Endodermal cell (in vitro differentiated cells): ENCODE data around the gene ZNF384. TPM values are rescaled to one million over a fixed set of nuclear protein-coding genes. Genes with fewer than 3 reads are reported as not detected.

Source experiments
- DNase-seq: peaks from one replicate; pipeline ENCODE4 v3.0.0-alpha.2; 2017
- H3K27ac ChIP-seq: 2 replicates; pipeline ENCODE4 v1.5.1; 2013; ENCODE audit warnings: mild to moderate bottlenecking, low read depth, low read length, moderate library complexity
- H3K27me3 ChIP-seq: 2 replicates; pipeline ENCODE4 v1.6.1; 2013; ENCODE audit warnings: mild to moderate bottlenecking, low read length, moderate library complexity; ENCODE audit not compliant: insufficient read depth, control insufficient read depth, poor library complexity, severe bottlenecking
- H3K36me3 ChIP-seq: 2 replicates; pipeline ENCODE4 v1.7.0; 2013; ENCODE audit warnings: mild to moderate bottlenecking, low read length, moderate library complexity; ENCODE audit not compliant: control insufficient read depth, insufficient read depth
- H3K4me1 ChIP-seq: one replicate; pipeline ENCODE4 v1.7.0; 2013; ENCODE audit warnings: low read length; ENCODE audit not compliant: control insufficient read depth, insufficient read depth
- H3K4me3 ChIP-seq: 2 replicates; pipeline ENCODE4 v1.5.1; 2013; ENCODE audit warnings: mild to moderate bottlenecking, low read length, moderate library complexity
- H3K9ac ChIP-seq: 2 replicates; pipeline ENCODE4 v1.6.1; 2013; ENCODE audit warnings: mild to moderate bottlenecking, low read length, moderate library complexity; ENCODE audit not compliant: poor library complexity, severe bottlenecking; ENCODE audit errors: extremely low read depth
- H3K9me3 ChIP-seq: 2 replicates; pipeline ENCODE4 v1.6.1; 2013; ENCODE audit warnings: mild to moderate bottlenecking, low read length, moderate library complexity; ENCODE audit not compliant: control insufficient read depth
- H3K27ac Mint-ChIP-seq: 2 replicates; pipeline ENCODE4 v1.8.0; 2020; ENCODE audit warnings: mixed read lengths
- H3K27me3 Mint-ChIP-seq: 2 replicates; pipeline ENCODE4 v1.8.0; 2021; ENCODE audit warnings: mild to moderate bottlenecking, mixed read lengths; ENCODE audit not compliant: insufficient read depth
- H3K36me3 Mint-ChIP-seq: 2 replicates; pipeline ENCODE4 v1.8.0; 2020; ENCODE audit warnings: low read depth, mixed read lengths
- H3K4me1 Mint-ChIP-seq: 2 replicates; pipeline ENCODE4 v1.8.0; 2020; ENCODE audit warnings: mixed read lengths
- H3K4me3 Mint-ChIP-seq: 2 replicates; pipeline ENCODE4 v1.8.0; 2020; ENCODE audit warnings: mild to moderate bottlenecking, moderate library complexity, mixed read lengths
- H3K9me3 Mint-ChIP-seq: 2 replicates; pipeline ENCODE4 v1.8.0; 2020; ENCODE audit warnings: mild to moderate bottlenecking, mixed read lengths
- WGBS, 2 experiments: methylation state at CpG; one replicate each; pipeline versions ENCODE4 v1.1.5 to v1.1.7; 2013; ENCODE audit warnings: missing lambda C conversion rate in 2 of 2, mixed read lengths in 1 of 2; ENCODE audit not compliant: insufficient coverage in 1 of 2, insufficient read length in 1 of 2; 5-methylcytosine and 5-hydroxymethylcytosine counted together
- total RNA-seq, 2 donors: library from RNA; stranded (reverse); fragmentation: NEBNext Ultra II Directional in 1 of 2; extraction: Animal tissue kit (Norgen Biotek cat#: 25700) in 1 of 2; gene quantifications; 2 replicates in 1 of 2; 3 replicates in 1 of 2; pipeline ENCODE4 v1.2.1, GENCODE V29; 2021
- TF ChIP-seq, protein P1 (sequence below): fragments of 200-600 bp; sonication (generic); conservative IDR thresholded peaks from 2 replicates; pipeline ENCODE4 v1.5.0; 2021; ENCODE audit warnings: antibody characterized with exemption, mild to moderate bottlenecking

ZNF384 gene
- total RNA-seq, 2 donors from 2014 or later: 74.4 to 146 TPM

DNA sequence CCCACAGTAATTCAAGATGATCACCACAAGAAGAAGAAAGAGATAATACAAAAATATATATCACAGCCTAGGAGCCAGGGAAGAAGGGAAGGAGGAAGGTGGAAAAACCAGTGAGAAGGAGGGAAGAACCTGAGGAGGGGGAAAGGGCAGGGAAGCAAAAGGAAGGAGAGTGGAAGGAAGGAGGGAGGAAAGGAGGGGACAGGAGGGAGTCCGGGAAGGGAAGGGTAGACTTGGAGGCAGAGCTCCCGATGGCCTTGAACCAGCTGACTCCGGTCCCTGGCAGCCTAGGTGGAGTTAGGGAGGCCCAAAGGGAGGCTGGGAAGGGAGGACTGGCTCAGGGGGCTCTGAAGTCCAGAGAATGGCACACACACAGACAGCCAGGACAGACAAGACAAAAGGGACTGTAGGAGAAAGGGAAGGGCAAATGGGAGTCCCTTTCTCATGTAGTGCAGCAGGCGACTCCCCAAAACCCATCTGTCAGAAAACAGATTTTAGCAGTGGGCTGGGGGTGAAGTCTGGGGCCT is 4.7 kb upstream of the ZNF384 start:
- H3K36me3 Mint-ChIP-seq: no peaks in the 10 kb centered on the region
- peaks cover 15% of the 10 kb centered on the region for H3K4me1 Mint-ChIP-seq
- peaks cover 55% of the 10 kb centered on the region for H3K27me3 Mint-ChIP-seq
- no peak overlapping the region for H3K4me3 Mint-ChIP-seq
- H3K27ac ChIP-seq: no peak overlapping the region
- no peaks in the 10 kb centered on the region for H3K9me3 Mint-ChIP-seq
- DNase-seq: no peak
- no peak overlapping the region for H3K9ac ChIP-seq
- H3K36me3 ChIP-seq: no peaks in the 10 kb centered on the region
- no peaks in the 10 kb centered on the region for H3K9me3 ChIP-seq
- no peaks in the 10 kb centered on the region for H3K4me1 ChIP-seq
- no peak overlapping the region for H3K27ac Mint-ChIP-seq
- no peak overlapping the region for H3K4me3 ChIP-seq
- WGBS, 2 experiments: 83 to 89% methylated on average over 3 to 4 of the region's 4 CpGs
- TF ChIP-seq, protein P1, sequence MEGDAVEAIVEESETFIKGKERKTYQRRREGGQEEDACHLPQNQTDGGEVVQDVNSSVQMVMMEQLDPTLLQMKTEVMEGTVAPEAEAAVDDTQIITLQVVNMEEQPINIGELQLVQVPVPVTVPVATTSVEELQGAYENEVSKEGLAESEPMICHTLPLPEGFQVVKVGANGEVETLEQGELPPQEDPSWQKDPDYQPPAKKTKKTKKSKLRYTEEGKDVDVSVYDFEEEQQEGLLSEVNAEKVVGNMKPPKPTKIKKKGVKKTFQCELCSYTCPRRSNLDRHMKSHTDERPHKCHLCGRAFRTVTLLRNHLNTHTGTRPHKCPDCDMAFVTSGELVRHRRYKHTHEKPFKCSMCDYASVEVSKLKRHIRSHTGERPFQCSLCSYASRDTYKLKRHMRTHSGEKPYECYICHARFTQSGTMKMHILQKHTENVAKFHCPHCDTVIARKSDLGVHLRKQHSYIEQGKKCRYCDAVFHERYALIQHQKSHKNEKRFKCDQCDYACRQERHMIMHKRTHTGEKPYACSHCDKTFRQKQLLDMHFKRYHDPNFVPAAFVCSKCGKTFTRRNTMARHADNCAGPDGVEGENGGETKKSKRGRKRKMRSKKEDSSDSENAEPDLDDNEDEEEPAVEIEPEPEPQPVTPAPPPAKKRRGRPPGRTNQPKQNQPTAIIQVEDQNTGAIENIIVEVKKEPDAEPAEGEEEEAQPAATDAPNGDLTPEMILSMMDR: no peak
- peaks cover under 1% of the 10 kb centered on the region for H3K27me3 ChIP-seq

GRCh38 chr12:6692888-6693287 is 3.7 kb upstream of the ZNF384 start:
- Mint-ChIP-seq H3K36me3 (no peaks in the 10 kb centered on the region), H3K27ac (no peak overlapping the region), H3K27me3 (peaks cover 45% of the 10 kb centered on the region), H3K4me1 (peaks cover 13% of the 10 kb centered on the region), H3K9me3 (no peaks in the 10 kb centered on the region), H3K4me3 (no peak overlapping the region)
- TF ChIP-seq, protein P1: no peak
- DNase-seq: no peak
- no peak overlapping the region for H3K9ac ChIP-seq
- no peaks in the 10 kb centered on the region for H3K4me1 ChIP-seq
- no peaks in the 10 kb centered on the region for H3K27me3 ChIP-seq
- H3K4me3 ChIP-seq: no peak overlapping the region
- H3K9me3 ChIP-seq: no peaks in the 10 kb centered on the region
- H3K36me3 ChIP-seq: no peaks in the 10 kb centered on the region
- H3K27ac ChIP-seq: no peak overlapping the region
- 77% methylated on average over 2 of the region's 2 CpGs; no CpG with 5 or more reads in 1 of the 2 experiments for WGBS, 2 experiments

GRCh38 chr12:6691473-6691872 is 2.3 kb upstream of the ZNF384 start:
- H3K36me3 Mint-ChIP-seq: peaks cover 6% of the 10 kb centered on the region
- Histone ChIP-seq H3K4me1 (no peaks in the 10 kb centered on the region), H3K9me3 (no peaks in the 10 kb centered on the region), H3K27ac (no peak overlapping the region), H3K36me3 (peaks cover 8% of the 10 kb centered on the region), H3K4me3 (no peak overlapping the region), H3K27me3 (no peaks in the 10 kb centered on the region), H3K9ac (no peak overlapping the region)
- peaks cover 34% of the 10 kb centered on the region for H3K27me3 Mint-ChIP-seq
- H3K9me3 Mint-ChIP-seq: no peaks in the 10 kb centered on the region
- 92 to 100% methylated on average over 1 to 4 of the region's 4 CpGs for WGBS, 2 experiments
- H3K27ac Mint-ChIP-seq: no peak overlapping the region
- DNase-seq: no peak
- peaks cover 25% of the 10 kb centered on the region for H3K4me1 Mint-ChIP-seq
- H3K4me3 Mint-ChIP-seq: no peak overlapping the region
- TF ChIP-seq, protein P1: no peak
